ENCODE measurements around the gene OCEL1. TPM values are rescaled to one million over a fixed set of nuclear protein-coding genes. Genes with fewer than 3 reads are reported as not detected.
"Not testable (repeated sequence)": the region's sequence is repeated elsewhere in the genome, so short reads cannot be mapped to it uniquely, and the experiment has no call there.

The OCEL1 gene
- polyA plus RNA-seq, 1 donor from 2014 or later: 1.9 TPM

- Histone ChIP-seq H3K36me3 (ENCODE audit: insufficient read depth, low read length) (no peaks in the 10 kb centered on the region), H3K79me2 (replicated peaks; ENCODE audit: insufficient read depth, low read length) (no peaks in the 10 kb centered on the region), H3K9me3 (ENCODE audit: low read length) (no peaks in the 10 kb centered on the region), H3K4me2 (ENCODE audit: low read length) (no peak overlapping the region), H3F3A (ENCODE audit: insufficient read depth, low read length, poor library complexity, severe bottlenecking) (no peaks in the 10 kb centered on the region), H3K9me2 (ENCODE audit: insufficient read depth, low read length) (no peaks in the 10 kb centered on the region), H2AFZ (ENCODE audit: low read depth, low read length) (no peak overlapping the region), H3K4me3 (ENCODE audit: low read length) (no peak overlapping the region), H3K27me3 (ENCODE audit: insufficient read depth, low read depth, low read length) (no peaks in the 10 kb centered on the region), H3K9ac (ENCODE audit: low read length) (no peak overlapping the region), H3K27ac (ENCODE audit: low read length) (no peak overlapping the region), H4K20me1 (ENCODE audit: insufficient read depth) (no peaks in the 10 kb centered on the region)
- no peak for TF ChIP-seq MXI1 (conservative IDR thresholded peaks at IDR 0.05; ENCODE audit: poor library complexity, severe bottlenecking)
- TF ChIP-seq POLR2AphosphoS5 (IDR thresholded peaks at IDR 0.05): no peak
- TF ChIP-seq EZH2 (IDR thresholded peaks at IDR 0.05; ENCODE audit: borderline replicate concordance, insufficient read depth, low read length, poor library complexity, severe bottlenecking): no peak
- TF ChIP-seq RAD21 (conservative IDR thresholded peaks at IDR 0.05): no peak
- no peak for TF ChIP-seq CTCF (IDR thresholded peaks at IDR 0.05; ENCODE audit: poor library complexity, severe bottlenecking)
- TF ChIP-seq EP300 (conservative IDR thresholded peaks at IDR 0.05; ENCODE audit: poor library complexity, severe bottlenecking): no peak
- no peak for TF ChIP-seq SMC3 (conservative IDR thresholded peaks at IDR 0.05; ENCODE audit: poor library complexity)
- TF ChIP-seq, protein P1, sequence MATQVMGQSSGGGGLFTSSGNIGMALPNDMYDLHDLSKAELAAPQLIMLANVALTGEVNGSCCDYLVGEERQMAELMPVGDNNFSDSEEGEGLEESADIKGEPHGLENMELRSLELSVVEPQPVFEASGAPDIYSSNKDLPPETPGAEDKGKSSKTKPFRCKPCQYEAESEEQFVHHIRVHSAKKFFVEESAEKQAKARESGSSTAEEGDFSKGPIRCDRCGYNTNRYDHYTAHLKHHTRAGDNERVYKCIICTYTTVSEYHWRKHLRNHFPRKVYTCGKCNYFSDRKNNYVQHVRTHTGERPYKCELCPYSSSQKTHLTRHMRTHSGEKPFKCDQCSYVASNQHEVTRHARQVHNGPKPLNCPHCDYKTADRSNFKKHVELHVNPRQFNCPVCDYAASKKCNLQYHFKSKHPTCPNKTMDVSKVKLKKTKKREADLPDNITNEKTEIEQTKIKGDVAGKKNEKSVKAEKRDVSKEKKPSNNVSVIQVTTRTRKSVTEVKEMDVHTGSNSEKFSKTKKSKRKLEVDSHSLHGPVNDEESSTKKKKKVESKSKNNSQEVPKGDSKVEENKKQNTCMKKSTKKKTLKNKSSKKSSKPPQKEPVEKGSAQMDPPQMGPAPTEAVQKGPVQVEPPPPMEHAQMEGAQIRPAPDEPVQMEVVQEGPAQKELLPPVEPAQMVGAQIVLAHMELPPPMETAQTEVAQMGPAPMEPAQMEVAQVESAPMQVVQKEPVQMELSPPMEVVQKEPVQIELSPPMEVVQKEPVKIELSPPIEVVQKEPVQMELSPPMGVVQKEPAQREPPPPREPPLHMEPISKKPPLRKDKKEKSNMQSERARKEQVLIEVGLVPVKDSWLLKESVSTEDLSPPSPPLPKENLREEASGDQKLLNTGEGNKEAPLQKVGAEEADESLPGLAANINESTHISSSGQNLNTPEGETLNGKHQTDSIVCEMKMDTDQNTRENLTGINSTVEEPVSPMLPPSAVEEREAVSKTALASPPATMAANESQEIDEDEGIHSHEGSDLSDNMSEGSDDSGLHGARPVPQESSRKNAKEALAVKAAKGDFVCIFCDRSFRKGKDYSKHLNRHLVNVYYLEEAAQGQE (IDR thresholded peaks at IDR 0.05; ENCODE audit: borderline replicate concordance): no peak
- TF ChIP-seq TAF1 (IDR thresholded peaks at IDR 0.05; ENCODE audit: low read depth): no peak
Observed at GRCh38 chr19:17183858-17184321, 42.1 kb upstream of the OCEL1 start.

- no peak overlapping the region for H3K9ac ChIP-seq (ENCODE audit: low read length)
- no peak overlapping the region for H3K4me3 ChIP-seq (ENCODE audit: low read length)
- H3K4me2 ChIP-seq (ENCODE audit: low read length): no peak overlapping the region
- no peaks in the 10 kb centered on the region for H3K79me2 ChIP-seq (replicated peaks; ENCODE audit: insufficient read depth, low read length)
- no peaks in the 10 kb centered on the region for H3F3A ChIP-seq (ENCODE audit: insufficient read depth, low read length, poor library complexity, severe bottlenecking)
- TF ChIP-seq TAF1 (IDR thresholded peaks at IDR 0.05; ENCODE audit: low read depth): no peak
- no peak overlapping the region for H2AFZ ChIP-seq (ENCODE audit: low read depth, low read length)
- H3K36me3 ChIP-seq (ENCODE audit: insufficient read depth, low read length): no peaks in the 10 kb centered on the region
- no peaks in the 10 kb centered on the region for H3K9me3 ChIP-seq (ENCODE audit: low read length)
- no peaks in the 10 kb centered on the region for H4K20me1 ChIP-seq (ENCODE audit: insufficient read depth)
- H3K27me3 ChIP-seq (ENCODE audit: insufficient read depth, low read depth, low read length): no peaks in the 10 kb centered on the region
- no peaks in the 10 kb centered on the region for H3K9me2 ChIP-seq (ENCODE audit: insufficient read depth, low read length)
- H3K27ac ChIP-seq (ENCODE audit: low read length): no peak overlapping the region
Observed at GRCh38 chr19:17184371-17184841, 41.6 kb upstream of the OCEL1 start.

GRCh38 chr19:17185590-17185989 is 40.4 kb upstream of the OCEL1 start:
- H3K9me2 ChIP-seq (ENCODE audit: insufficient read depth, low read length): no peaks in the 10 kb centered on the region
- H3K27me3 ChIP-seq (ENCODE audit: insufficient read depth, low read depth, low read length): no peaks in the 10 kb centered on the region
- H3K4me2 ChIP-seq (ENCODE audit: low read length): no peak overlapping the region
- no peak overlapping the region for H3K4me3 ChIP-seq (ENCODE audit: low read length)
- TF ChIP-seq TAF1 (IDR thresholded peaks at IDR 0.05; ENCODE audit: low read depth) (no peak), EP300 (conservative IDR thresholded peaks at IDR 0.05; ENCODE audit: poor library complexity, severe bottlenecking) (no peak), POLR2AphosphoS5 (IDR thresholded peaks at IDR 0.05) (no peak), MXI1 (conservative IDR thresholded peaks at IDR 0.05; ENCODE audit: poor library complexity, severe bottlenecking) (no peak)
- no peaks in the 10 kb centered on the region for H4K20me1 ChIP-seq (ENCODE audit: insufficient read depth)
- H3K36me3 ChIP-seq (ENCODE audit: insufficient read depth, low read length): no peaks in the 10 kb centered on the region
- H3F3A ChIP-seq (ENCODE audit: insufficient read depth, low read length, poor library complexity, severe bottlenecking): no peaks in the 10 kb centered on the region
- H3K27ac ChIP-seq (ENCODE audit: low read length): no peak overlapping the region
- H3K79me2 ChIP-seq (replicated peaks; ENCODE audit: insufficient read depth, low read length): no peaks in the 10 kb centered on the region
- no peaks in the 10 kb centered on the region for H3K9me3 ChIP-seq (ENCODE audit: low read length)
- no peak overlapping the region for H3K9ac ChIP-seq (ENCODE audit: low read length)
- no peak overlapping the region for H2AFZ ChIP-seq (ENCODE audit: low read depth, low read length)

DNA sequence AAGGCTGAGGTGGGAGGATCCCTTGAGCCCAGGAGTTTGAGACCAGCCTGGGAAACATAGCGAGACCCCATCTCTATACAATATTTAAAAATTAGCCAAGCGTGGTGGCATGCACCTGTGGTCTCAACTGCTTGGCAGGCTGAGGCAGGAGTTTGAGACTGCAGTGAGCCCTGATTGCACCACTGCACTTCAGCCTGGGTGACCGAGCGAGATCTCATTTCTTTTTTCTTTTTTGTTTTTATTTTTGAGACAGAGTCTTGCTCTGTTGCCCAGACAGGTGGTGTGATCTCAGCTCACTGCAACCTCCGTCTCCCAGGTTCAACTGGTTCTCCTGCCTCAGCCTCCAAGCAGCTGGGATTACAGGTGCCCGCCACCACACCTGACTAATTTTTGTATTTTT is 34.3 kb upstream of the OCEL1 start:
- not testable (repeated sequence) for H3K36me3 ChIP-seq (ENCODE audit: insufficient read depth, low read length); H3K9me3 ChIP-seq (ENCODE audit: low read length); H3K4me2 ChIP-seq (ENCODE audit: low read length); H4K20me1 ChIP-seq (ENCODE audit: insufficient read depth); H3K9ac ChIP-seq (ENCODE audit: low read length); H2AFZ ChIP-seq (ENCODE audit: low read depth, low read length); H3K79me2 ChIP-seq (replicated peaks; ENCODE audit: insufficient read depth, low read length); H3K4me3 ChIP-seq (ENCODE audit: low read length); H3K27ac ChIP-seq (ENCODE audit: low read length); H3F3A ChIP-seq (ENCODE audit: insufficient read depth, low read length, poor library complexity, severe bottlenecking); H3K27me3 ChIP-seq (ENCODE audit: insufficient read depth, low read depth, low read length); H3K9me2 ChIP-seq (ENCODE audit: insufficient read depth, low read length)
